ENCODE data around the gene ZBED6. TPM values are rescaled to one million over a fixed set of nuclear protein-coding genes. Genes with fewer than 3 reads are reported as not detected.

ZBED6 gene
- total and polyA plus RNA-seq, 9 of the 15 experiments (the other 6 are each of a cell fraction or from before 2014, with no cell fraction given) = 0.21 to 16.6 (median 5.0) TPM

- Histone ChIP-seq H3K4me1 (replicated peaks in 1 of 2; ENCODE audit: control insufficient read depth in 2 of 2, insufficient read depth in 2 of 2, low read length in 2 of 2) (no peaks in the 10 kb centered on the region), H3K9me3 (replicated peaks; ENCODE audit: control insufficient read depth, insufficient read depth, low read depth, low read length) (no peaks in the 10 kb centered on the region), H3K9ac (ENCODE audit: insufficient read depth in 1 of 2, low read depth in 2 of 2, low read length in 2 of 2) (no peak overlapping the region), H3K36me3 (ENCODE audit: control insufficient read depth, insufficient read depth, low read length) (peaks cover 75% of the 10 kb centered on the region), H2AFZ (ENCODE audit: low read depth, low read length) (no peak overlapping the region), H3K4me3 (no peak overlapping the region), H4K20me1 (replicated peaks; ENCODE audit: control insufficient read depth, insufficient read depth, low read length) (no peaks in the 10 kb centered on the region), H3K9me1 (ENCODE audit: control insufficient read depth, insufficient read depth, low read length) (no peaks in the 10 kb centered on the region), H3K4me2 (ENCODE audit: insufficient read depth, low read length) (no peak overlapping the region), H3K27ac (ENCODE audit: extremely low read depth, low read depth, low read length) (no peak overlapping the region), H3K79me2 (ENCODE audit: control insufficient read depth, insufficient read depth, low read length) (no peaks in the 10 kb centered on the region), H3K27me3 (ENCODE audit: control insufficient read depth in 2 of 2, insufficient read depth in 2 of 2, low read length in 2 of 2) (no peaks in the 10 kb centered on the region)
- no peak for FAIRE-seq
- in situ Hi-C loops (cut with MboI) (no loop called here), intact Hi-C loops (cut with micrococcal nuclease) (no loop called here)
- no peak for TF ChIP-seq MAX (CRISPR knock-in tag; IDR thresholded peaks at IDR 0.05)
- no peak for TF ChIP-seq SAFB (IDR thresholded peaks at IDR 0.05; ENCODE audit: borderline replicate concordance, low read depth, low read length)
- no peak for TF ChIP-seq RFX1 (IDR thresholded peaks at IDR 0.05)
- WGBS (ENCODE audit: insufficient coverage, low coverage, missing lambda C conversion rate) = 100% methylated on average over 1 of the region's 1 CpG
- DNase-seq (ENCODE audit: extremely low read depth in 1 of 4, low spot score in 3 of 4) = no peak
- ChIA-PET POLR2A (no interaction called here), CTCF (ENCODE audit: low intra/inter-chr PET ratio) (no interaction called here)
- ATAC-seq = no peak
- BruUV-seq (replicated peaks) = no TSS peak
These were observed 48.0 kb downstream of the ZBED6 start for GRCh38 chr1:203843435-203843834.

Small RNAs within 50 kb of the gene (small RNA-seq; reads per million reads assigned to genes)
- gene ZC3H11A = 0.29 reads per million

Other genes with a start within 250 kb of the ZBED6 start
- 15.6 and 16.2 TPM in 2 replicates for gene ATP2B4, start 168.8 kb upstream of the ZBED6 start, total RNA-seq (2014; rRNA removed)
- gene ATP2B4, start 168.8 kb upstream of the ZBED6 start, total RNA-seq (2014; rRNA removed; fragmentation: Illumina TruSeq; extraction: Trizol) = 18.2 and 19.7 TPM in 2 replicates
- 22.8 and 24.3 TPM in 2 replicates for gene ATP2B4, start 168.8 kb upstream of the ZBED6 start, total RNA-seq (2015; rRNA removed; fragmentation: Illumina TruSeq; extraction: Trizol)
- gene ATP2B4, start 168.8 kb upstream of the ZBED6 start, total RNA-seq (2021) = 24.2 and 26.3 TPM in 2 replicates
- 38.5 and 40.6 TPM in 2 replicates for gene ATP2B4, start 168.8 kb upstream of the ZBED6 start, polyA plus RNA-seq (2011; rRNA removed)
- gene ATP2B4, start 168.8 kb upstream of the ZBED6 start, polyA plus RNA-seq (2014; fragmentation: Illumina TruSeq; extraction: Trizol) = 24.4 and 28.7 TPM in 2 replicates
- 10 to 100 TPM; 10.3 to 11.3 TPM for gene ATP2B4, start 168.8 kb upstream of the ZBED6 start, polyA plus RNA-seq (2014; fragmentation: Nextera tagmentation; extraction: Ambion mirVana)
- gene ATP2B4, start 168.8 kb upstream of the ZBED6 start, polyA plus RNA-seq (2014; rRNA removed) = 20.2 and 21.7 TPM in 2 replicates
- not detected in 2 replicates for gene LAX1, start 30.4 kb upstream of the ZBED6 start, total RNA-seq (2014; rRNA removed)
- not detected in 2 replicates for gene LAX1, start 30.4 kb upstream of the ZBED6 start, total RNA-seq (2014; rRNA removed; fragmentation: Illumina TruSeq; extraction: Trizol)
- not detected in 2 replicates for gene LAX1, start 30.4 kb upstream of the ZBED6 start, total RNA-seq (2015; rRNA removed; fragmentation: Illumina TruSeq; extraction: Trizol)
- gene LAX1, start 30.4 kb upstream of the ZBED6 start, total RNA-seq (2021) = not detected in 2 replicates
- gene LAX1, start 30.4 kb upstream of the ZBED6 start, polyA plus RNA-seq (2011; rRNA removed) = not detected in 2 replicates
- gene LAX1, start 30.4 kb upstream of the ZBED6 start, polyA plus RNA-seq (2014; fragmentation: Illumina TruSeq; extraction: Trizol) = not detected in 2 replicates
- not detected for gene LAX1, start 30.4 kb upstream of the ZBED6 start, polyA plus RNA-seq (2014; fragmentation: Nextera tagmentation; extraction: Ambion mirVana)
- gene LAX1, start 30.4 kb upstream of the ZBED6 start, polyA plus RNA-seq (2014; rRNA removed) = not detected in 2 replicates
- 72.2 and 87.8 TPM in 2 replicates for gene ZC3H11A, start within 50 bp of the ZBED6 start, total RNA-seq (2014; rRNA removed)
- gene ZC3H11A, start within 50 bp of the ZBED6 start, total RNA-seq (2014; rRNA removed; fragmentation: Illumina TruSeq; extraction: Trizol) = 119 and 126 TPM in 2 replicates
- gene ZC3H11A, start within 50 bp of the ZBED6 start, total RNA-seq (2015; rRNA removed; fragmentation: Illumina TruSeq; extraction: Trizol) = 103 and 109 TPM in 2 replicates
- gene ZC3H11A, start within 50 bp of the ZBED6 start, total RNA-seq (2021) = 91.8 and 102 TPM in 2 replicates
- 137 and 154 TPM in 2 replicates for gene ZC3H11A, start within 50 bp of the ZBED6 start, polyA plus RNA-seq (2011; rRNA removed)
- gene ZC3H11A, start within 50 bp of the ZBED6 start, polyA plus RNA-seq (2014; fragmentation: Illumina TruSeq; extraction: Trizol) = 103 and 125 TPM in 2 replicates
- 10 to 100 TPM; 34.2 to 53.8 TPM for gene ZC3H11A, start within 50 bp of the ZBED6 start, polyA plus RNA-seq (2014; fragmentation: Nextera tagmentation; extraction: Ambion mirVana)
- 91.6 and 99.5 TPM in 2 replicates for gene ZC3H11A, start within 50 bp of the ZBED6 start, polyA plus RNA-seq (2014; rRNA removed)
- gene SNRPE, start 66.0 kb downstream of the ZBED6 start, total RNA-seq (2014; rRNA removed) = 158 and 216 TPM in 2 replicates
- 595 and 636 TPM in 2 replicates for gene SNRPE, start 66.0 kb downstream of the ZBED6 start, total RNA-seq (2014; rRNA removed; fragmentation: Illumina TruSeq; extraction: Trizol)
- gene SNRPE, start 66.0 kb downstream of the ZBED6 start, total RNA-seq (2015; rRNA removed; fragmentation: Illumina TruSeq; extraction: Trizol) = 301 and 351 TPM in 2 replicates
- gene SNRPE, start 66.0 kb downstream of the ZBED6 start, total RNA-seq (2021) = 442 and 541 TPM in 2 replicates
- gene SNRPE, start 66.0 kb downstream of the ZBED6 start, polyA plus RNA-seq (2011; rRNA removed) = 431 and 603 TPM in 2 replicates
- 376 and 415 TPM in 2 replicates for gene SNRPE, start 66.0 kb downstream of the ZBED6 start, polyA plus RNA-seq (2014; fragmentation: Illumina TruSeq; extraction: Trizol)
- 1,000 to 10,000 TPM; 1,614 to 1,893 TPM for gene SNRPE, start 66.0 kb downstream of the ZBED6 start, polyA plus RNA-seq (2014; fragmentation: Nextera tagmentation; extraction: Ambion mirVana)
- 381 and 487 TPM in 2 replicates for gene SNRPE, start 66.0 kb downstream of the ZBED6 start, polyA plus RNA-seq (2014; rRNA removed)

All from K562 (cell line).